UCSD-AML1 (cell line): ENCODE measurements around the gene CACNA1I.

Source experiments
- DNase-seq: peaks from one replicate; lab custom pipeline; 2025; ENCODE audit not compliant: unreplicated experiment; lab: John Stamatoyannopoulos, UW

Gene CACNA1I

DNA sequence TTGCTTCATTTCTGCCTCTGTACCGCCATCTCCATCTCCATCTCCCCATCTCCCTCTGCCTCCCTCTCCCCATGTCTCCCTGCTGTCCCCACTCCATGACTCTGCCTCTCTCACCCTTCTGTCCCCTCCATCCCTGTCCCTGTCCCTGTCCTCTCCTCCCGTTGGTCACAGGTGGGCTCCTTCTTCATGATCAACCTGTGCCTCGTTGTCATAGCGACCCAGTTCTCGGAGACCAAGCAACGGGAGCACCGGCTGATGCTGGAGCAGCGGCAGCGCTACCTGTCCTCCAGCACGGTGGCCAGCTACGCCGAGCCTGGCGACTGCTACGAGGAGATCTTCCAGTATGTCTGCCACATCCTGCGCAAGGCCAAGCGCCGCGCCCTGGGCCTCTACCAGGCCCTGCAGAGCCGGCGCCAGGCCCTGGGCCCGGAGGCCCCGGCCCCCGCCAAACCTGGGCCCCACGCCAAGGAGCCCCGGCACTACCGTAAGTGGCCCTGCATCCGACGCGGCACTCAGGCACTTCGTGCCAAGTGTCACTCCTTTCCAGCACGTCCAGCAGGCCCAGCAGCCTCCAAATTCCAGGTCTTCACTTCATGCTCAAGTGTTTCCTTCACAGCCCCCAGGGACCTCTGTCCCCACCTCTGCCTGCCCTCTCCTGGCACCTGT is 76.0 kb downstream of the CACNA1I start:
- no peak for DNase-seq

DNA sequence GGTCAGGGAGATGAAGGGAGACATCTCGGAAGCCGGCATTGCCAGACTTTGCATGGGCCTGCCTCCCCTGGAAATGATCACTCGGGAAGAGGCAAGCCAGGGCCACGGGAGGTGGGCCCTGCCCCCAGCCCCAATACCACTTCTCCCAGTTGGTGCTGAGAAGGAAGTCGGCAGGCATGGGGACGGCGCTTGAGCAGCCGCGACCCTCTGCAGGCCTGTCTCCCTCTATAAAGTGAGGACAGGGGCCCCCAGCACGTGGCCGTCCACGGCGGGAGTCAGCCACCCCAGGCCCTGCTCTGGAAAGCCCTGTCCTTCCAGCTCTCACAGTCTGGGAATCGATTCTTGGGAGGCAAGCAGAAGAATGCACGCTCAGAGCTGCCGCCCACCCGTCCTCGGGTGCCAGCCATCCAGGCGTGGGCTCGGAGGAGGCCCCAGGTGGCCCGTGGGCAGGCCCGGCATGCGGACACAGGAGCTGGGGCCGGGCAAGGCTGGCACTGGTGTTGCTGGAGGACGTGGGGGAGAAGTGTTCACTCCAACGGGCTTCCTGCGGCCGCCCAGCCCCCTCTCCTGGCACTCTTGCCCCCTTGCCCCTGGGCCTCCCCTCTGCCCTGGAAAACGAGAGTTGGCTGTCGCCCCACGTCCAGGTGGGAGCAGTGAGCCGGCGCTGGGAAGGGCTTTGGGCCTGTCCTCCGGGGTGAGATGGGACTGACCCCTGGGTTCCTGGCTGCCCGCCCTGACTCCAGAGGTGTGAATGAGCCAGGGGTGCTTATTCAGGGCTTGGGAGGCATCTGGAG is 77.5 kb downstream of the CACNA1I start:
- DNase-seq, result no peak

DNA sequence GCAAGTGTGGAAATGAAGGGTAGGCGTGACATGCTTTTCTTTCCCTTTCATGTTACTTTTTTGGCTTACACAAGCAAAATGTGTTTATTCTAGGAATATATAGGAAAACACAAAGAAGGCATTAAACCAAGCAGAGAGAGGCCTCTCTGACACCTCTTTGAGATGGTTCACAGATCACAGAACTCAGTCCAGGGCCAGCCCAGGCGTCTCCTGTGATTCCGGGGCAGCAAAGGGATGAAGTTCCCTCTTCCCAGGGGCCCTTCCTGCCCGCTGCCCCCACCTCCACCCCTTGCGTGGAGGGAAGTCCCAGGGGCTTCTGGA is 78.0 kb downstream of the CACNA1I start:
- no peak for DNase-seq

DNA sequence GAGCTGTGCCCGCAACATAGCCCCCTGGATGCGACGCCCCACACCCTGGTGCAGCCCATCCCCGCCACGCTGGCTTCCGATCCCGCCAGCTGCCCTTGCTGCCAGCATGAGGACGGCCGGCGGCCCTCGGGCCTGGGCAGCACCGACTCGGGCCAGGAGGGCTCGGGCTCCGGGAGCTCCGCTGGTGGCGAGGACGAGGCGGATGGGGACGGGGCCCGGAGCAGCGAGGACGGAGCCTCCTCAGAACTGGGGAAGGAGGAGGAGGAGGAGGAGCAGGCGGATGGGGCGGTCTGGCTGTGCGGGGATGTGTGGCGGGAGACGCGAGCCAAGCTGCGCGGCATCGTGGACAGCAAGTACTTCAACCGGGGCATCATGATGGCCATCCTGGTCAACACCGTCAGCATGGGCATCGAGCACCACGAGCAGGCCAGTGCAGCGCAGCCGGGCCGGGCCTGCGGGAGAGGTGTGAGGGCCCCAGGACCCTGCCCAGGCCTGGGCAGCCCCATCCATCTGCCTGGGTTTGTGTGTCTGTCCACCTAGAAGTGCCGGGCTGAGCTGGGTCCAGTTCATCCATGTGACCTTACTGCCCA is 79.0 kb downstream of the CACNA1I start:
- no peak for DNase-seq

DNA sequence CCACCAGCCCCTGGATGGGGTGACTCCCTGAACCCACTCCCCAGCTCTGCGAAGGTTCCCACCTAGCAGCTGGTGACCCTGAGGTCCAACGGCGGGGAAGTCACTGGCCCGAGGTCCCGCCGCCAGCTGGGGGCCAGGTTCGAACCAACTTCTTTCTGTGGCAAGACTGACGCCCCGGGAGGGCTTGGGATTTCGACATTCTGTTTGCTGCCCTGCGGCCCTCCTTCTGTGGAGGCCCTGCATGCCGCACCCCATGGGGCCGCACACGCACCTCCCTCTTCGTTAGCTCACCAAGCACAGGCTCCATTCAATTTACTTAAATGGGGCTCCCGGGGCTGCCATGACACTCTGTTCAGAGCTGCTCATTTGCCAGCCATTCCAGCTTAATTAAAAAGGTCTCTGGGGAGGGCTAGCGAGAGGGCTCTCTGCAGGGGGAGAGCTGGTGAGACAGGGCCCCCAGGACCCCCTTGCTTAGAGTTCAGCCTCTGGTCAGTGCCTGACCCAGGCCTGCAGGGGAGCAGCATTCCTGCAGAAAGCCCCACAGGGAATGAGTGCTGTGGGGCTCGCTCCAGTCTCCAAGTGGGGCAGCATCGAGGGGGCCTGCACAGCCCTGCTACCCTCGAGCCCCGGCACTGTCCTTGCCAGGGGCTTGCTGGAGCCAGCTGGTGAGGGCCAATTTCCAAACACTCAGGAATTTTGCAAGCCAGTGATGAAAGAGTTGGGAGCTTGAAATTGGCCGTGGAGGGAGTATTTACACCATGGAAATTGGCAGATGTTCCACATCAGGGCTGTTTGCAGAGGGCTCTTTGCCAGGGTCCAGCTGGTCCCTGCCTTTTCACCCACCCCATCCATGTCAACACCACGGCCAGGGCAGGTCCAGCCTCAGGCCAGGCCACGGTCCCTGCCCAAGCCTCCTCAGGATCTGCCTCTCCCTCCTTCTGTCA is 80.8 kb downstream of the CACNA1I start:
- no peak for DNase-seq

DNA sequence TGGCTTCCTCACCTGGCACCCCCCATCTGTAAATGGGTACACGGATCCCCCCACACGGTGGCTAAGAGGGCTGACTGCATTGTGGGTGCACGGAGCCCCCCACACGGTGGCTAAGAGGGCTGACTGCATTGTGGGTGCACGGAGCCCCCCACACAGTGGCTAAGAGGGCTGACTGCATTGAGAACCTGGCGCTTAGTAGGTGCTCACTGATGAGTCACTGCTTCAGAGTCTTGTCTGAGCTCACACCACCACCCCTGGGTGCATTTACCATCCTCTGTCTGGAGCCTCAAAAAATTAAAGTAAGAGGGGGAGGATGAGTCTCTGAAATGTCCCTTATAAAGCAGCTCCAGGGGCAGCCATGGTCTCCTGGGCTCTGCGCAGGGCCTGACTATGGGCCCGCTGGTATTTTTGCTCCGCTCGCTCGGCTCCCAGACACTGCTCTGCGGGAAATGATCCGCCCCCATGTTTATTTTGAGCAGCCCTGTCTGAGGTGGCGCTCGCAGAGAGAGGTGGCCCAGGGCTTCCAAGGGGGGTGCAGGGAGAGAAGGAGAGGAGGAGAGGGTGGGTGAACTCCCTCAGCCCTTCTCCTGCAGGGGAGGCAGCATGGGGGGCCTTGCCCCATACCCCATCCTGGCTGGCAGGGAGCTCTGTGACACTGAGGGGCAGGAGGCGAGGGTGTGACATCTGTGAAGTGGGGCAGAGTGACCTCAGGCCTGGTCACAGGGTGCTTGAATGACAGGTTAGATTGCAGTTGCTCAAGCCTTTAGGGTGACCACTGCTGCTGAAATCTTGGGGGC is 82.6 kb downstream of the CACNA1I start:
- no peak for DNase-seq

DNA sequence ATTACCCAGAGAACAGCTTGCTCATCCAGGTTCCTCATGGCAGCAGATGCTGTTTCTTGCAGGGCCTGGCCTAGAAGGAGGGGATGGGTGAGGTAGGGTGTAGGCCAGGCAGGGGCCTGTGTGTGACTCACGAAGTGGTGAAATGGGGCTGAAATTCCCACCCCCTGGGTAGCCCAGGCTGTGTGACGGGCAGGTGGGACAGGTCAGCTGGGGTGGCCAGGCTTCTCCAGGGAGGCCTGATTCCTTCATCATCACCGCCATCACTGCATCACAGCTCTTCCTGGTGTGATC is 83.2 kb downstream of the CACNA1I start:
- no peak for DNase-seq

DNA sequence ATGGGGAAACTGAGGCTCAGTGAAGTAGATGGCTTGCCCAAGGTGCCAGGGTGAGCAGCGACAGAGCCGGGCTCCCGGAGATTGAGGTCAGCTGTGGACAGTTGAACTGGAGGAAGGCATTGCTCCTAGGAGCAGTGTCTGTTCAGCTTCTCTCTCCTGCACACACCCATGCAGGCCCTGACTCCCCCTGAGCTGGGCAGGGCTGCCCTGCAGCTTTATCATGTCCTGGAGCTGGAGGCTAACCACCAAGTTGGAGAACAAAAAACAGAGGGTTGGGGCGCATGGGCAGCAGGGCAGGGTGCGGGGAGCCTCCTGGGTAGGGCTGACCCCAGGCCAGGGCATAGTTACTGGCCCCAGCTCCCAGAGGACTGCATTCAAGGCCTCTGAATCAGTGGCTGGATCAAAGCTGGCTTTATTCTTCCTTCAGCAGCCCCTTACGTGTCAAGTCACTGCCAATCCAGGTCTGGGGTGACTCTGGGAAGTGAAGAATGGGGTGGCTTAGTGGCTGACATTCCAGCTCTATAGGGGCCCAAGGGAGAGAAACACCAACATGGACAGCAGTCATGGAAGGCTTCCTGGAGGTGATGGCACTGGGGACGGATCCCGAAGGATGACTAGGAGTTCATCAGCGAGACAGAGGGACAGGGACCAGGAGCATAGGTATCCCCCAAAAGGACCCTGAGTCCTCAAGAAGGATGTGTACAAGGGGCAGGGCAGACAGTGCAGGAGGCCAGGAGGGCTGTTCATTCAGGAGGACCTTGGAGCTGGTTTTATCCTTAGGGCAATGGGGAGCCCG is 83.8 kb downstream of the CACNA1I start:
- no peak for DNase-seq

DNA sequence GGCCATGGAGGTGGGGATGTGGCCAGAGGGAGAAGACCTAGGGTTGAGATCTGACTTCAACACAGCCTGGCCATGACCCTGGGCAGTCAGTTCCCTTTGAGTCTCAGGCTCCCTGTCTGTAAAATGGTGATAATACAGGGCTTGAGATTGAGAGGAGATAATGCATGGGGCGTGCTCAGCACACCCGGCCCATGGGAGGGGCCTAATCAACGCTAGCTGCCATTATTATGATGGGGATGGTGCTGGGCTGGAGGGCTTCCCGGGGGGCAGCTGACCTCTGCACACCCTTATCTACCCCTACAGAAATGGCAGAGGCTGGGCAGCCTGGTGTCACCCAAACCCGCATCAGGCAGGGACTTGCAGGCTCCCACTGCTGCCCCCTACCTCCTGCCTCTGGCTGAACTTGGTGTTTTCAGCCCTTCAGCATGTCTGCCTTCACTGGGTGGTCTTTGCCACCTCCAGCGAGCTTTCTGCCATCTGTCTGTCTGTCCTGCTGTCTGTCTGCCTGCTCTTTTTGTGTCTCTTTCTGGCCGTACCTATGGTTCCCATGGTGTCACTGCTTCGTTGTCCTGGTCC is 84.5 kb downstream of the CACNA1I start:
- DNase-seq, result no peak

DNA sequence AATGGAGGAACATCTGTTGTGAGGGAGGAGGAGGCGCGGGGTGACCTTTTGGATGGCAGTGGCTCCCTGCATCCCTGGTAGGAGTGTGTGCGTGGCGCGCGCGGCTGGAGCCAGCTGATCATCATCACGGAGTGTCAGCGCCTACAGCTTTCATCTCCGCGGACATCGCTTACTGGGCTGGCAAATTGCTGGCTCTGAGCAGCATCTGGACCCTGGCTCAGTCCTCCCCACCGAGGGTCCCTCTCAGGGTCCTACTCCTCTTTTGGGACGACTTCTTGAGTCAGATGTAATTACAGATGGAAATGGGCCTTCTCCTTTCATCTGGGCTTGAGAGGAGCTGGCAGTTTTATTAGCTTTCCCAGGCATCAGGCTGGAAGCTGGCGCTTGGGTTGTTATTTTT is 85.3 kb downstream of the CACNA1I start:
- DNase-seq, result no peak

DNA sequence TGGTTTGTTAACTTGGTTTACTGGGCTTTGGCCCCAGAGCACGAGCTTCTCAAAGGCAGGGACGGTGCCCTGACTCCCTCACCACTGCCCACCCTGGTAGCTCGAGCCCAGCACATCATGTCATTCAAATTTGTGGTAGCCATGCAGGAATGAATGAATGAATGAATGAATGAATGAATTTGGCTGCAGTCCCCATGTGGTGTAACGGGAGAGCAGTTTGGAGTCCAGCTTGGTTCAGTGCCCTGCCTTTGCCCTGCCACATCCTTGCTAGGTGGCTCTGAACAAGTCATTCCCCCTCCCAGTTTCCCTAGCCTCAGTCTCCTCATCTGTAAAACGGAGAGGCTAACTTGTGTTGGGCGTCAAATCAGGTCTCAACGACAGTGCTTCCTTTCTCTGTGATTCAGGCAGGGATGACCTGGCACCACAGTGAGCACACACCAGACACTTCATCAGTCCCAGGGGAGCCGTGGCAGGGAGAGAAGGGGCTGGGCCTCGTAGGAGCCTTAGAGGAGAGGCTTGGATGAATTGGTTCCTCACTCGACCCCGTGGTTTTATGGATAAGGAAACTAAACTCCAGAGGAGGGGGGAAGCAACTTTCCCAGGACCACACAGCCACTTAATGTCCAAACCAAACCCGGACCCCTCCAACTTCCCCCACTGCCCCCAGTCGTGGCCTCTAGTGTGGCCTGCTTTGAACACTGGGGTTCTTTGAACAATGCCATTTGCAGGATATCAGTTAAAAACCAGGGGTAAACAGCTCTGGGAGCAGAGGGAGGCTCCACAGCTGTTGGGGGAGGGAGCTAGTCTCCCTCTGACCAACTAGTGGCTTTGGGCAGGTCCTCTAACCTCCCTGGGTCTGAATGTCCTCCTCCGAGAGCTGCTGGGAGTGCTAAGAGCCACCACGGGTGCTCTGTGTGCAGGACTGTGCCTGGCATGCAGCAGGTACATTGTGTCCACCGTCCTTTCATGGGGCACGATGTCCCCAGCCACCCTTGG is 86.2 kb downstream of the CACNA1I start:
- DNase-seq, result no peak

DNA sequence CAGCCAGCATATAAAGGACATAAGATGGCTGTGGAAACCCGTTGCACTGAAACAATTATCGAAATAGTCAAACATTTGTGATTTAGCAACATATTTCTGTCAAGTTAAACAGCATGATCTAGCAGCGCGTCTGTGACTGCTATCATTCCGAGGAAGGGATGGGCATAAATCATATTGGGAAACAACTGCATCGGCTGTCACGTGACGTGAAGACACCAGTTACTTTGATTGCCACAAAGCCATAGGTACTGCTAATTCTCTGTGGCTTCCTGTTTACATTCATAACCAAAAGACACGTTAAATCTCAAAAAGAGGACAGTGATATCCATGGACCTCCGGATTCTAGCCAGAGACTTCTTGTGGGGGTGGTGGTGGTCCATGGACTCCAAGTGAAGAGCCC is 87.8 kb downstream of the CACNA1I start:
- no peak for DNase-seq

DNA sequence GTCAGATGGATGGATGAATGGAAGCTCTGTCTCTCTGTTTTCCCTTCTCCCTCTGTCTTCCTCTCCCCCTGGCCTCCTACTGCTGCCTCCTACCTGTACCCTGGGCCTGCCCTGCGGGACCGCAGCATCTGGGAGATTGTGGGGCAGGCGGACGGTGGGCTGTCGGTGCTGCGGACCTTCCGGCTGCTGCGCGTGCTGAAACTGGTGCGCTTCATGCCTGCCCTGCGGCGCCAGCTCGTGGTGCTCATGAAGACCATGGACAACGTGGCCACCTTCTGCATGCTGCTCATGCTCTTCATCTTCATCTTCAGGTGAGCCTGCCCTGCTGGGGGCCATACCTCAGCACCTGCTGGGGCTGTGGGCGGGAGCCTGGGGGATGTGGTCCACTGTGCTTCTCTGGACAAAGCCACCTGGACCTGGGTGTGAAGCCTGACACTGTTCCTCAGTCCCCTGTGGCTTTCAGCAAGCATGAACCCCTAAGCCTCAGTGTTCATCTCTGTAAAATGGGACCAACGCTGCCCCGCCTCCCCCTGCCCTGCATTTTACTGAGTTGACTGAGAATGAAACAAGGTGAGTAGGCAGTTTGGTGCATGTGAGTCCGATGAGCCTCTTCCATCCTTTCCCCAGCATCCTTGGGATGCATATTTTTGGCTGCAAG is 88.4 kb downstream of the CACNA1I start:
- DNase-seq, result no peak

DNA sequence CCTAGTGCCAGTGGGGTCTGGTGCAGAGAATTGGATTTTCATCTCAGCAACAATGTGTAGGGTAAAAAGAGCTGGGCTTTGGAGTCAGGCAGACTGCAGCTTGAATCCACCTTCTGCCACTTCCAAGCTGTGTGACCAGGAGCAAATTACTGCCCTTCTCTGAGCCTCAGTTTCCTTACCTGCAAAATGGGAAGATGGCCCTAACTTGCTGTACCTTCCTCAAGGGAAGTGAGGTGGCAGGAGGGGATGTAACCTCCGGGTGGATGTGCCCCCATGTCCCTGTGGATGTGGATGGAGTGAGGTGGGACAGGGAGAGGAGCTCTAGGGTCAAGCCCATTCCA is 90.9 kb downstream of the CACNA1I start:
- DNase-seq, result no peak

DNA sequence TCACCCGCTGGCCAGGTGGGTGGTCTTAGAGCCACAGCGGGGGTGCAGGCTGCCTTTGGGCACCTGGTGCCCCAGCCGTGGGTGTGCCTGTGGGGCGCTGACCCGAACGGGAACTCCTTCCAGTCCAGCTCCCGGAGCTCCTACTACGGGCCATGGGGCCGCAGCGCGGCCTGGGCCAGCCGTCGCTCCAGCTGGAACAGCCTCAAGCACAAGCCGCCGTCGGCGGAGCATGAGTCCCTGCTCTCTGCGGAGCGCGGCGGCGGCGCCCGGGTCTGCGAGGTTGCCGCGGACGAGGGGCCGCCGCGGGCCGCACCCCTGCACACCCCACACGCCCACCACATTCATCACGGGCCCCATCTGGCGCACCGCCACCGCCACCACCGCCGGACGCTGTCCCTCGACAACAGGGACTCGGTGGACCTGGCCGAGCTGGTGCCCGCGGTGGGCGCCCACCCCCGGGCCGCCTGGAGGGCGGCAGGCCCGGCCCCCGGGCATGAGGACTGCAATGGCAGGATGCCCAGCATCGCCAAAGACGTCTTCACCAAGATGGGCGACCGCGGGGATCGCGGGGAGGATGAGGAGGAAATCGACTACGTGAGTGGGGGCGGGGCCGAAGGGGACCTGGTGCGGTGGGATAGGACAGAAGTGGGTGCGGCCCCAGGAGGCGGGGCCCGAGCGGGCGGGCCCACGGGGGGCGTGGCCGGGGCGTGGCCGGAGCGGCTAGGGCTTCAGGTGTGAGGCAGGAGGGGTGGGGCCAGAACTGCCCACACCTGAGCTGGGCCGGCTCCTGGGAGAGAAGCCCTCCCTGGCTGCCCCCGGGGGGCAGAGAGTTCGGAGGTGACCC is 91.5 kb downstream of the CACNA1I start:
- DNase-seq, result no peak

DNA sequence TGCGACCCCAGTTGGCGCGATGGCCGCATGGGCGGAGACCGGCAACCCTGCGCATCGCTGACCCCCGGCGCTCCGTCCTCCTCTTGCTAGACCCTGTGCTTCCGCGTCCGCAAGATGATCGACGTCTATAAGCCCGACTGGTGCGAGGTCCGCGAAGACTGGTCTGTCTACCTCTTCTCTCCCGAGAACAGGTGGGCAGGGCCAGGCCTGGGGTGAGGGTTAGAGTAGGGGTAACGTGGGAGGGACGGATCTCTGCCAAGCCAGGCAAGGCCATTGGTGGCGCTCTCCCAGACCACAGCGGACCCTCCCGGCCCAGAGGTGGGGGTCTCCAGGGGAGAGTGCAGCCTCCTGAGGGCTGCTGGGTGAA is 92.1 kb downstream of the CACNA1I start:
- DNase-seq, result no peak

DNA sequence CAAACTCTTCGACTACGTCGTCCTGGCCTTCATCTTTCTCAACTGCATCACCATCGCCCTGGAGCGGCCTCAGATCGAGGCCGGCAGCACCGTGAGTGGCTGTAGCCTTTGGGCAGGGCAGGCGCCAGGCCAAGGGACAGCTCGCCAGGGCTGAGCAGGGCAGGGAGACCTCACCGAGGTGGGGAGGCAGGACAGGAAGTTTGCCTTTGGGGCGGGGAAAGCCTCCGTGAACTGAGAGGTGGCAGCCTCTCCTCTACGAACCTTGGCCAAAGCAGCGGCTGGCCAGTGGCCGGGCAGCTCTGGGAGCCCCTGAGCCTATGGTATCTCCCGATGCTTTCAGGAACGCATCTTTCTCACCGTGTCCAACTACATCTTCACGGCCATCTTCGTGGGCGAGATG is 93.2 kb downstream of the CACNA1I start:
- no peak for DNase-seq
